Gastroesophageal sphincter (tissue), 4 donors: ENCODE measurements around the gene ALPI. TPM values are rescaled to one million over a fixed set of nuclear protein-coding genes. Genes with fewer than 3 reads are reported as not detected.

ENCODE experiments used
- ATAC-seq: fragments of 150-250 bp; one replicate; pipeline ENCODE4 v1.9.1; 2016; ENCODE audit warnings: mild to moderate bottlenecking, moderate library complexity
- H3K27ac ChIP-seq, 4 donors: fragments of 200-600 bp; sonication (generic) in 3 of 4; 1 replicate in 3 of 4; 2 replicates in 1 of 4; pipeline ENCODE4 v1.5.1; 2016 to 2019
- H3K27me3 ChIP-seq: fragments of 200-600 bp; sonication (generic); one replicate; pipeline ENCODE4 v1.5.1; 2019
- H3K36me3 ChIP-seq, 2 donors: fragments of 200-600 bp; sonication (generic); one replicate each; pipeline ENCODE4 v1.5.1; 2019; ENCODE audit warnings: control low read depth in 1 of 2
- H3K4me1 ChIP-seq, 3 donors: fragments of 200-600 bp; sonication (generic); 1 replicate in 2 of 3; 2 replicates in 1 of 3; pipeline ENCODE4 v1.5.1; 2016 to 2019; ENCODE audit warnings: control low read depth in 2 of 3
- H3K4me3 ChIP-seq, 2 donors: fragments of 200-600 bp; sonication (generic); one replicate each; pipeline ENCODE4 v1.5.1; 2019; ENCODE audit warnings: mild to moderate bottlenecking in 1 of 2, moderate library complexity in 1 of 2
- H3K9me3 ChIP-seq, 3 donors: fragments of 200-600 bp; sonication (generic); one replicate each; pipeline ENCODE4 v1.5.1; 2017 to 2019; ENCODE audit warnings: control low read depth in 2 of 3
- EP300 ChIP-seq: sonication (generic); formaldehyde crosslinking; IDR thresholded peaks from one replicate; pipeline ENCODE4 v1.6.1; 2017; ENCODE audit warnings: antibody characterized with exemption, mild to moderate bottlenecking
- POLR2A ChIP-seq, 2 donors: fragments of 450-650 bp; IDR thresholded peaks; one replicate each; pipeline ENCODE4 v1.6.1; 2017; ENCODE audit warnings: antibody characterized with exemption in 2 of 2, mild to moderate bottlenecking in 2 of 2, moderate library complexity in 1 of 2
- POLR2AphosphoS5 ChIP-seq: sonication (generic); formaldehyde crosslinking; IDR thresholded peaks from one replicate; pipeline ENCODE4 v1.6.1; 2017; ENCODE audit warnings: antibody characterized with exemption
- WGBS, 2 donors: methylation state at CpG; one replicate each; pipeline ENCODE4 v1.1.5; 2018; ENCODE audit warnings: low coverage in 1 of 2; 5-methylcytosine and 5-hydroxymethylcytosine counted together
- total RNA-seq, 4 donors: library from RNA; depleted of rRNA; stranded (reverse); fragments of >200 nt; gene quantifications; one replicate each; pipeline ENCODE4 v1.1.0, GENCODE V29; 2016
- TF ChIP-seq, protein P1 (sequence below), 4 experiments: fragments of 200-600 bp in 2 of 4; fragments of 450-650 bp in 2 of 4; sonication (generic) in 1 of 4; IDR thresholded peaks; one replicate each; pipeline ENCODE4 v1.5.1; 2017 to 2019; ENCODE audit warnings: antibody characterized with exemption in 4 of 4, mild to moderate bottlenecking in 2 of 4, moderate library complexity in 2 of 4

ALPI gene
- total RNA-seq, 4 donors from 2014 or later = not detected

GRCh38 chr2:232463701-232464543 is 8.0 kb downstream of the ALPI start:
- Histone ChIP-seq H3K36me3 (no peaks in the 10 kb centered on the region), H3K27me3 (peaks cover 44% of the 10 kb centered on the region), H3K27ac (no peak overlapping the region), H3K4me1 (no peaks in the 10 kb centered on the region), H3K9me3 (no peaks in the 10 kb centered on the region), H3K4me3 (no peak overlapping the region)
- 91 to 95% methylated on average over 7 to 9 of the region's 18 CpGs for WGBS, 2 donors
- no peak for ATAC-seq
- TF ChIP-seq POLR2AphosphoS5 = no peak

- H3K9me3 ChIP-seq = no peaks in the 10 kb centered on the region
- WGBS, 2 donors = no CpG with 5 or more reads among the region's 3 CpGs
- H3K4me3 ChIP-seq = no peak overlapping the region
- TF ChIP-seq POLR2AphosphoS5 (no peak), POLR2A (IDR thresholded peaks at IDR 0.05) (no peak)
- TF ChIP-seq, protein P1, sequence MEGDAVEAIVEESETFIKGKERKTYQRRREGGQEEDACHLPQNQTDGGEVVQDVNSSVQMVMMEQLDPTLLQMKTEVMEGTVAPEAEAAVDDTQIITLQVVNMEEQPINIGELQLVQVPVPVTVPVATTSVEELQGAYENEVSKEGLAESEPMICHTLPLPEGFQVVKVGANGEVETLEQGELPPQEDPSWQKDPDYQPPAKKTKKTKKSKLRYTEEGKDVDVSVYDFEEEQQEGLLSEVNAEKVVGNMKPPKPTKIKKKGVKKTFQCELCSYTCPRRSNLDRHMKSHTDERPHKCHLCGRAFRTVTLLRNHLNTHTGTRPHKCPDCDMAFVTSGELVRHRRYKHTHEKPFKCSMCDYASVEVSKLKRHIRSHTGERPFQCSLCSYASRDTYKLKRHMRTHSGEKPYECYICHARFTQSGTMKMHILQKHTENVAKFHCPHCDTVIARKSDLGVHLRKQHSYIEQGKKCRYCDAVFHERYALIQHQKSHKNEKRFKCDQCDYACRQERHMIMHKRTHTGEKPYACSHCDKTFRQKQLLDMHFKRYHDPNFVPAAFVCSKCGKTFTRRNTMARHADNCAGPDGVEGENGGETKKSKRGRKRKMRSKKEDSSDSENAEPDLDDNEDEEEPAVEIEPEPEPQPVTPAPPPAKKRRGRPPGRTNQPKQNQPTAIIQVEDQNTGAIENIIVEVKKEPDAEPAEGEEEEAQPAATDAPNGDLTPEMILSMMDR (IDR thresholded peaks at IDR 0.05) = no peak
- ATAC-seq = no peak
- no peaks in the 10 kb centered on the region for H3K4me1 ChIP-seq
- no peaks in the 10 kb centered on the region for H3K36me3 ChIP-seq
- H3K27me3 ChIP-seq = peaks cover 42% of the 10 kb centered on the region
- H3K27ac ChIP-seq = no peak overlapping the region
Measured at GRCh38 chr2:232464544-232464885, 8.6 kb downstream of the ALPI start.

GRCh38 chr2:232465061-232465460 is 9.1 kb downstream of the ALPI start:
- Histone ChIP-seq H3K36me3 (no peaks in the 10 kb centered on the region), H3K27ac (no peak overlapping the region), H3K4me1 (no peaks in the 10 kb centered on the region), H3K4me3 (no peak overlapping the region), H3K9me3 (no peaks in the 10 kb centered on the region), H3K27me3 (peaks cover 42% of the 10 kb centered on the region)
- TF ChIP-seq EP300 = no peak
- no peak for TF ChIP-seq POLR2AphosphoS5
- TF ChIP-seq, protein P1 (IDR thresholded peaks at IDR 0.05) = no peak
- no peak for TF ChIP-seq POLR2A (IDR thresholded peaks at IDR 0.05)
- WGBS, 2 donors = 46 to 95% methylated on average over 2 to 4 of the region's 6 CpGs
- no peak for ATAC-seq

DNA sequence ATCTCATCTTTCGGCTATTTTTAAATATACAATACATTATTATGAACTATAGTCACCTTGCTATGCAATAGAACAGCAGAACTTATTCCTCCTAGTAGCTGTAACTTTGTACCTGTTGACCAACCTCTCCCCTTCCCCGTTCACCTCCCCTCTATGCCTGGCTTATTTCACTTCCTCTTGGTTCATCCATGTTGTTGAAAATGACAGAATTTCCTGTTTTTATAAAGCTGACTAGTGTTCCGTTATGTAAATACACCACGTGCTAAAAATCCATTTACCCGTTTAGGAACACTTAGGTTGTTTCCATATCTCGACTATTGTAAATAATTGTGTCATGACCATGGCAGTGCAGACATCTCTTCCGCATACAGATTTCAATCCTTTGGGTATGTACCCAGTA is 10.3 kb downstream of the ALPI start:
- Histone ChIP-seq H3K36me3 (no peaks in the 10 kb centered on the region), H3K9me3 (no peaks in the 10 kb centered on the region), H3K4me1 (no peaks in the 10 kb centered on the region), H3K27ac (no peak overlapping the region), H3K27me3 (peaks cover 48% of the 10 kb centered on the region), H3K4me3 (no peak overlapping the region)
- ATAC-seq = no peak
- 48 to 55% methylated on average over 5 to 7 of the region's 7 CpGs for WGBS, 2 donors
- no peak for TF ChIP-seq POLR2AphosphoS5
- no peak for TF ChIP-seq POLR2A (IDR thresholded peaks at IDR 0.05)
- TF ChIP-seq EP300 = no peak
- TF ChIP-seq, protein P1 (IDR thresholded peaks at IDR 0.05) = no peak

- Histone ChIP-seq H3K27ac (no peak overlapping the region), H3K9me3 (peaks cover 0 to 8% (median 0%) of the 10 kb centered on the region in 3 donors), H3K36me3 (no peaks in the 10 kb centered on the region), H3K4me1 (no peaks in the 10 kb centered on the region), H3K27me3 (peaks cover 74% of the 10 kb centered on the region), H3K4me3 (no peak overlapping the region)
- TF ChIP-seq EP300 (no peak), POLR2A (IDR thresholded peaks at IDR 0.05) (no peak), POLR2AphosphoS5 (no peak)
- TF ChIP-seq, protein P1 (IDR thresholded peaks at IDR 0.05) = no peak
- ATAC-seq = no peak
- 0 to 19% methylated on average over 1 to 6 of the region's 6 CpGs for WGBS, 2 donors
Measured at GRCh38 chr2:232473467-232473890, 17.5 kb downstream of the ALPI start.
